LHCN-M2 (cell line): Measurements from ENCODE around the gene TNNI3K. TPM values are rescaled to one million over a fixed set of nuclear protein-coding genes. Genes with fewer than 3 reads are reported as not detected.

Experiments used
- DNase-seq: peaks from one replicate; pipeline ENCODE4 v3.0.0-alpha.2; 2012; ENCODE audit warnings: low read depth
- total RNA-seq: library from RNA; depleted of rRNA; stranded (reverse); fragments of >200 nt; gene quantifications from 2 replicates; pipeline ENCODE4 v1.2.3, GENCODE V29; 2014

The TNNI3K gene
- total RNA-seq, 1 experiment from 2014 or later = not detected

- no peak for DNase-seq
These were observed 157.7 kb downstream of the TNNI3K start for GRCh38 chr1:74392840-74393239.

GRCh38 chr1:74395571-74395970 is 160.4 kb downstream of the TNNI3K start:
- DNase-seq = peak; percentile 2

GRCh38 chr1:74396462-74396861 is 161.3 kb downstream of the TNNI3K start:
- no peak for DNase-seq

GRCh38 chr1:74396933-74397332 is 161.7 kb downstream of the TNNI3K start:
- no peak for DNase-seq

- DNase-seq = no peak
These were observed 164.1 kb downstream of the TNNI3K start for GRCh38 chr1:74399249-74399648.

GRCh38 chr1:74402873-74403272 is 167.7 kb downstream of the TNNI3K start:
- DNase-seq = no peak

- no peak for DNase-seq
These were observed 168.4 kb downstream of the TNNI3K start for GRCh38 chr1:74403606-74404005.

- DNase-seq = no peak
These were observed 171.6 kb downstream of the TNNI3K start for GRCh38 chr1:74406759-74407158.

GRCh38 chr1:74407902-74408301 is 172.7 kb downstream of the TNNI3K start:
- DNase-seq = no peak

GRCh38 chr1:74412244-74412643 is 177.1 kb downstream of the TNNI3K start:
- no peak for DNase-seq

- DNase-seq = no peak
These were observed 180.7 kb downstream of the TNNI3K start for GRCh38 chr1:74415935-74416334.

- DNase-seq = no peak
These were observed 184.4 kb downstream of the TNNI3K start for GRCh38 chr1:74419611-74420010.

GRCh38 chr1:74420467-74420866 is 185.3 kb downstream of the TNNI3K start:
- no peak for DNase-seq

- no peak for DNase-seq
These were observed 187.5 kb downstream of the TNNI3K start for GRCh38 chr1:74422421-74423292.

GRCh38 chr1:74423471-74423870 is 188.3 kb downstream of the TNNI3K start:
- no peak for DNase-seq

GRCh38 chr1:74425676-74426075 is 190.5 kb downstream of the TNNI3K start:
- DNase-seq = no peak

- no peak for DNase-seq
These were observed 191.2 kb downstream of the TNNI3K start for GRCh38 chr1:74426208-74426937.

- no peak for DNase-seq
These were observed 192.5 kb downstream of the TNNI3K start for GRCh38 chr1:74427681-74428080.

- no peak for DNase-seq
These were observed 194.4 kb downstream of the TNNI3K start for GRCh38 chr1:74429580-74429979.

GRCh38 chr1:74430342-74430934 is 195.3 kb downstream of the TNNI3K start:
- DNase-seq = no peak

GRCh38 chr1:74431531-74431930 is 196.3 kb downstream of the TNNI3K start:
- no peak for DNase-seq

- DNase-seq = no peak
These were observed 197.1 kb downstream of the TNNI3K start for GRCh38 chr1:74432325-74432724.
